Mammary epithelial cell (primary cell): Measurements from ENCODE around the gene LRRC8D.

Experiments
- CTCF ChIP-seq, 2 donors: IDR thresholded peaks in 1 of 2; conservative IDR thresholded peaks in 1 of 2; 2 replicates each; pipeline ENCODE4 v1.5.1; 2011 to 2012; ENCODE audit warnings: inconsistent platforms in 2 of 2, low read length in 2 of 2, mild to moderate bottlenecking in 2 of 2, control low read depth in 1 of 2, low read depth in 1 of 2; ENCODE audit not compliant: insufficient read depth in 1 of 2; ENCODE audit errors: extremely low read depth in 1 of 2
- EZH2 ChIP-seq: IDR thresholded peaks from 2 replicates; pipeline ENCODE4 v1.6.1; 2012; ENCODE audit warnings: low read length, inconsistent platforms, borderline replicate concordance

- TF ChIP-seq CTCF (conservative IDR thresholded peaks at IDR 0.05 in 1 of 2, IDR thresholded peaks at IDR 0.05 in 1 of 2; ENCODE audit: extremely low read depth in 1 of 2, insufficient read depth in 1 of 2, low read depth in 1 of 2, low read length in 2 of 2) (no peak), EZH2 (no peak)
These were observed 111.1 kb downstream of the LRRC8D start for GRCh38 chr1:89931964-89932363.
